ENCODE results near the gene PSG1. TPM values are rescaled to one million over a fixed set of nuclear protein-coding genes. Genes with fewer than 3 reads are reported as not detected.
"Not testable (repeated sequence)": the region's sequence is repeated elsewhere in the genome, so short reads cannot be mapped to it uniquely, and the experiment has no call there.

The PSG1 gene
- total RNA-seq, 1 experiment from 2014 or later, result 27.1 TPM

- in situ Hi-C loops (cut with HindIII; ENCODE audit: low sequenced_read_pairs), result not testable (repeated sequence)
Measured at GRCh38 chr19:42832746-42833442, 46.6 kb downstream of the PSG1 start.

GRCh38 chr19:42832023-42832680 is 47.4 kb downstream of the PSG1 start:
- in situ Hi-C loops (cut with HindIII; ENCODE audit: low sequenced_read_pairs), result not testable (repeated sequence)

More at GRCh38 chr19:42832746-42833442, 46.6 kb downstream of the PSG1 start:
- not testable (repeated sequence) for DNase-seq (ENCODE audit: low spot score)

GRCh38 chr19:42831221-42832019 is 48.1 kb downstream of the PSG1 start:
- in situ Hi-C loops (cut with HindIII; ENCODE audit: low sequenced_read_pairs), result no loop called here
- DNase-seq (ENCODE audit: low spot score), result no peak

More at GRCh38 chr19:42832023-42832680, 47.4 kb downstream of the PSG1 start:
- DNase-seq (ENCODE audit: low spot score), result not testable (repeated sequence)

- in situ Hi-C loops (cut with HindIII; ENCODE audit: low sequenced_read_pairs); DNase-seq (ENCODE audit: low spot score): not testable (repeated sequence)
Measured at GRCh38 chr19:42821306-42821977, 58.1 kb downstream of the PSG1 start.

- in situ Hi-C loops (cut with HindIII; ENCODE audit: low sequenced_read_pairs); DNase-seq (ENCODE audit: low spot score): not testable (repeated sequence)
Measured at GRCh38 chr19:42819960-42820650, 59.4 kb downstream of the PSG1 start.

GRCh38 chr19:42816894-42817293 is 62.6 kb downstream of the PSG1 start:
- DNase-seq (ENCODE audit: low spot score), result no peak
- in situ Hi-C loops (cut with HindIII; ENCODE audit: low sequenced_read_pairs), result no loop called here

Other genes starting within 250 kb of the PSG1 start
- gene PSG3, start 139.2 kb downstream of the PSG1 start, total RNA-seq (2014; rRNA removed; shearing (Covaris generic)), result 64.4 and 66.1 TPM in 2 replicates
- 128 and 149 TPM in 2 replicates for gene PSG8, start 114.0 kb downstream of the PSG1 start, total RNA-seq (2014; rRNA removed; shearing (Covaris generic))
- gene PSG6, start 38.2 kb upstream of the PSG1 start, total RNA-seq (2014; rRNA removed; shearing (Covaris generic)), result 6.1 and 20.4 TPM in 2 replicates
- gene PSG7, start 57.5 kb upstream of the PSG1 start, total RNA-seq (2014; rRNA removed; shearing (Covaris generic)), result 31.0 and 50.0 TPM in 2 replicates
- 43.9 and 51.9 TPM in 2 replicates for gene PSG11, start 146.8 kb upstream of the PSG1 start, total RNA-seq (2014; rRNA removed; shearing (Covaris generic))
- 6.0 and 8.0 TPM in 2 replicates for gene PSG2, start 203.0 kb upstream of the PSG1 start, total RNA-seq (2014; rRNA removed; shearing (Covaris generic))